ENCODE data around the gene HEPHL1.

DNA sequence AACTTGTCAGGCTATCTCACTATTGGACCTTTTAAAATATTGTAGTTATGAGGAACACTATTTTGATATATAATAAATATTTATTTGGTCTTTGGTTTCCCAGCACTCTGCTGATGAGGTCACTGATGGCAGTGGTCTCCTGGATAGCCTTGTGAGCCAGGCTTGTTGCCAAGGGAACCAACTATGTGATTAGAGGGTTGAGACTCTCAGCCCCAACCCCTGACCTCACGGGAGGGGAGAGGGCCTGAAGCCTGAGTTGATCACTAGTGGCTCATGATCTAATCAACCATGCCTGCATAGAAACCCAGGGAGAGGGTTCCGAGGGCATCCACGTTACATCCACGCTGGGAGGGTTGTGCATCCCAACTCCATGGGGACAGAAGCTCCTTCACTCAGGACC is 118.3 kb downstream of the HEPHL1 start:
- TF ChIP-seq POLR2AphosphoS5 (IDR thresholded peaks at IDR 0.05), result no peak
- TF ChIP-seq, protein P1, sequence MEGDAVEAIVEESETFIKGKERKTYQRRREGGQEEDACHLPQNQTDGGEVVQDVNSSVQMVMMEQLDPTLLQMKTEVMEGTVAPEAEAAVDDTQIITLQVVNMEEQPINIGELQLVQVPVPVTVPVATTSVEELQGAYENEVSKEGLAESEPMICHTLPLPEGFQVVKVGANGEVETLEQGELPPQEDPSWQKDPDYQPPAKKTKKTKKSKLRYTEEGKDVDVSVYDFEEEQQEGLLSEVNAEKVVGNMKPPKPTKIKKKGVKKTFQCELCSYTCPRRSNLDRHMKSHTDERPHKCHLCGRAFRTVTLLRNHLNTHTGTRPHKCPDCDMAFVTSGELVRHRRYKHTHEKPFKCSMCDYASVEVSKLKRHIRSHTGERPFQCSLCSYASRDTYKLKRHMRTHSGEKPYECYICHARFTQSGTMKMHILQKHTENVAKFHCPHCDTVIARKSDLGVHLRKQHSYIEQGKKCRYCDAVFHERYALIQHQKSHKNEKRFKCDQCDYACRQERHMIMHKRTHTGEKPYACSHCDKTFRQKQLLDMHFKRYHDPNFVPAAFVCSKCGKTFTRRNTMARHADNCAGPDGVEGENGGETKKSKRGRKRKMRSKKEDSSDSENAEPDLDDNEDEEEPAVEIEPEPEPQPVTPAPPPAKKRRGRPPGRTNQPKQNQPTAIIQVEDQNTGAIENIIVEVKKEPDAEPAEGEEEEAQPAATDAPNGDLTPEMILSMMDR (IDR thresholded peaks at IDR 0.05), result no peak
